Measurements from ENCODE around the gene ASF1A.
A peak's percentile ranks its signal among the peaks of the same experiment; 100 is the strongest.

The ASF1A gene

GRCh38 chr6:118923035-118923434, 29.1 kb downstream of the ASF1A start:
- H3K9me3 ChIP-seq (ENCODE audit: control insufficient read depth, insufficient read depth, low read length) = no peaks in the 10 kb centered on the region
- H3K4me1 ChIP-seq (ENCODE audit: control insufficient read depth, insufficient read depth, low read length) = no peaks in the 10 kb centered on the region
- peaks cover 3% of the 10 kb centered on the region for H3K36me3 ChIP-seq (ENCODE audit: control insufficient read depth, insufficient read depth, low read length)
- no peak overlapping the region for H3K4me3 ChIP-seq (ENCODE audit: low read depth, low read length)
- H3K27me3 ChIP-seq (ENCODE audit: control insufficient read depth, insufficient read depth, low read length) = no peaks in the 10 kb centered on the region
- no peak overlapping the region for H3K9ac ChIP-seq (ENCODE audit: low read depth, low read length)

GRCh38 chr6:118930680-118931079, 36.7 kb downstream of the ASF1A start:
- Histone ChIP-seq H3K27me3 (ENCODE audit: control insufficient read depth, insufficient read depth, low read length) (no peaks in the 10 kb centered on the region), H3K4me3 (ENCODE audit: low read depth, low read length) (no peak overlapping the region), H3K9ac (ENCODE audit: low read depth, low read length) (no peak overlapping the region), H3K9me3 (ENCODE audit: control insufficient read depth, insufficient read depth, low read length) (no peaks in the 10 kb centered on the region), H3K4me1 (ENCODE audit: control insufficient read depth, insufficient read depth, low read length) (no peaks in the 10 kb centered on the region), H3K36me3 (ENCODE audit: control insufficient read depth, insufficient read depth, low read length) (no peaks in the 10 kb centered on the region)

- no peak overlapping the region for H3K4me3 ChIP-seq (ENCODE audit: low read depth, low read length)
- H3K9me3 ChIP-seq (ENCODE audit: control insufficient read depth, insufficient read depth, low read length) = no peaks in the 10 kb centered on the region
- H3K4me1 ChIP-seq (ENCODE audit: control insufficient read depth, insufficient read depth, low read length) = no peaks in the 10 kb centered on the region
- H3K36me3 ChIP-seq (ENCODE audit: control insufficient read depth, insufficient read depth, low read length) = no peaks in the 10 kb centered on the region
- H3K27me3 ChIP-seq (ENCODE audit: control insufficient read depth, insufficient read depth, low read length) = no peaks in the 10 kb centered on the region
- H3K9ac ChIP-seq (ENCODE audit: low read depth, low read length) = no peak overlapping the region
Observed at GRCh38 chr6:118931436-118931835, 37.5 kb downstream of the ASF1A start.

GRCh38 chr6:118932421-118932820, 38.5 kb downstream of the ASF1A start:
- Histone ChIP-seq H3K27me3 (ENCODE audit: control insufficient read depth, insufficient read depth, low read length) (no peaks in the 10 kb centered on the region), H3K36me3 (ENCODE audit: control insufficient read depth, insufficient read depth, low read length) (no peaks in the 10 kb centered on the region), H3K4me1 (ENCODE audit: control insufficient read depth, insufficient read depth, low read length) (no peaks in the 10 kb centered on the region), H3K9me3 (ENCODE audit: control insufficient read depth, insufficient read depth, low read length) (no peaks in the 10 kb centered on the region), H3K4me3 (ENCODE audit: low read depth, low read length) (no peak overlapping the region), H3K9ac (ENCODE audit: low read depth, low read length) (no peak overlapping the region)

- Histone ChIP-seq H3K36me3 (ENCODE audit: control insufficient read depth, insufficient read depth, low read length) (no peaks in the 10 kb centered on the region), H3K4me1 (ENCODE audit: control insufficient read depth, insufficient read depth, low read length) (no peaks in the 10 kb centered on the region), H3K4me3 (ENCODE audit: low read depth, low read length) (peak overlapping the region; percentile 48), H3K27me3 (ENCODE audit: control insufficient read depth, insufficient read depth, low read length) (no peaks in the 10 kb centered on the region), H3K9ac (ENCODE audit: low read depth, low read length) (no peak overlapping the region), H3K9me3 (ENCODE audit: control insufficient read depth, insufficient read depth, low read length) (no peaks in the 10 kb centered on the region)
Observed at GRCh38 chr6:118933855-118934460, 40.0 kb downstream of the ASF1A start.

- H3K36me3 ChIP-seq (ENCODE audit: control insufficient read depth, insufficient read depth, low read length) = no peaks in the 10 kb centered on the region
- no peaks in the 10 kb centered on the region for H3K9me3 ChIP-seq (ENCODE audit: control insufficient read depth, insufficient read depth, low read length)
- no peaks in the 10 kb centered on the region for H3K27me3 ChIP-seq (ENCODE audit: control insufficient read depth, insufficient read depth, low read length)
- H3K4me3 ChIP-seq (ENCODE audit: low read depth, low read length) = peak within 1 kb of the TSS; percentile 80
- H3K4me1 ChIP-seq (ENCODE audit: control insufficient read depth, insufficient read depth, low read length) = no peaks in the 10 kb centered on the region
- H3K9ac ChIP-seq (ENCODE audit: low read depth, low read length) = peak within 1 kb of the TSS; percentile 82
Observed at GRCh38 chr6:118934461-118935330, 40.7 kb downstream of the ASF1A start, which contains the start of gene MCM9. TSS of gene MCM9 (minus strand) at chr6:118935159. CDS start at chr6:118931723, 3,436 bp downstream.

GRCh38 chr6:118935331-118935668, 41.3 kb downstream of the ASF1A start:
- H3K27me3 ChIP-seq (ENCODE audit: control insufficient read depth, insufficient read depth, low read length) = no peaks in the 10 kb centered on the region
- no peaks in the 10 kb centered on the region for H3K36me3 ChIP-seq (ENCODE audit: control insufficient read depth, insufficient read depth, low read length)
- peak overlapping the region; percentile 80 for H3K4me3 ChIP-seq (ENCODE audit: low read depth, low read length)
- H3K4me1 ChIP-seq (ENCODE audit: control insufficient read depth, insufficient read depth, low read length) = no peaks in the 10 kb centered on the region
- H3K9ac ChIP-seq (ENCODE audit: low read depth, low read length) = peak overlapping the region; percentile 78
- no peaks in the 10 kb centered on the region for H3K9me3 ChIP-seq (ENCODE audit: control insufficient read depth, insufficient read depth, low read length)

GRCh38 chr6:118935978-118936703, 42.2 kb downstream of the ASF1A start:
- Histone ChIP-seq H3K9ac (ENCODE audit: low read depth, low read length) (no peak overlapping the region), H3K36me3 (ENCODE audit: control insufficient read depth, insufficient read depth, low read length) (no peaks in the 10 kb centered on the region), H3K27me3 (ENCODE audit: control insufficient read depth, insufficient read depth, low read length) (no peaks in the 10 kb centered on the region), H3K4me3 (ENCODE audit: low read depth, low read length) (no peak overlapping the region), H3K4me1 (ENCODE audit: control insufficient read depth, insufficient read depth, low read length) (no peaks in the 10 kb centered on the region), H3K9me3 (ENCODE audit: control insufficient read depth, insufficient read depth, low read length) (no peaks in the 10 kb centered on the region)

- H3K4me1 ChIP-seq (ENCODE audit: control insufficient read depth, insufficient read depth, low read length) = no peaks in the 10 kb centered on the region
- H3K36me3 ChIP-seq (ENCODE audit: control insufficient read depth, insufficient read depth, low read length) = no peaks in the 10 kb centered on the region
- no peaks in the 10 kb centered on the region for H3K9me3 ChIP-seq (ENCODE audit: control insufficient read depth, insufficient read depth, low read length)
- H3K27me3 ChIP-seq (ENCODE audit: control insufficient read depth, insufficient read depth, low read length) = no peaks in the 10 kb centered on the region
- no peak overlapping the region for H3K9ac ChIP-seq (ENCODE audit: low read depth, low read length)
- H3K4me3 ChIP-seq (ENCODE audit: low read depth, low read length) = no peak overlapping the region
Observed at GRCh38 chr6:118939683-118940082, 45.7 kb downstream of the ASF1A start.

GRCh38 chr6:118940770-118941169, 46.8 kb downstream of the ASF1A start:
- Histone ChIP-seq H3K36me3 (ENCODE audit: control insufficient read depth, insufficient read depth, low read length) (no peaks in the 10 kb centered on the region), H3K4me3 (ENCODE audit: low read depth, low read length) (no peak overlapping the region), H3K9me3 (ENCODE audit: control insufficient read depth, insufficient read depth, low read length) (no peaks in the 10 kb centered on the region), H3K4me1 (ENCODE audit: control insufficient read depth, insufficient read depth, low read length) (no peaks in the 10 kb centered on the region), H3K27me3 (ENCODE audit: control insufficient read depth, insufficient read depth, low read length) (no peaks in the 10 kb centered on the region), H3K9ac (ENCODE audit: low read depth, low read length) (no peak overlapping the region)

GRCh38 chr6:118945217-118945616, 51.3 kb downstream of the ASF1A start:
- no peaks in the 10 kb centered on the region for H3K27me3 ChIP-seq (ENCODE audit: control insufficient read depth, insufficient read depth, low read length)
- no peaks in the 10 kb centered on the region for H3K36me3 ChIP-seq (ENCODE audit: control insufficient read depth, insufficient read depth, low read length)
- no peaks in the 10 kb centered on the region for H3K9me3 ChIP-seq (ENCODE audit: control insufficient read depth, insufficient read depth, low read length)
- H3K4me1 ChIP-seq (ENCODE audit: control insufficient read depth, insufficient read depth, low read length) = no peaks in the 10 kb centered on the region
- no peak overlapping the region for H3K4me3 ChIP-seq (ENCODE audit: low read depth, low read length)
- H3K9ac ChIP-seq (ENCODE audit: low read depth, low read length) = no peak overlapping the region
